Stimulated activated naive CD4-positive, alpha-beta T cell treated with Interleukin-2 at 50 U/mL for 16 hours (primary cell): ENCODE measurements around the gene EFHD1.
"Not testable (repeated sequence)": the region's sequence is repeated elsewhere in the genome, so short reads cannot be mapped to it uniquely, and the experiment has no call there.

Experiments
- DNase-seq: peaks from one replicate; lab custom pipeline; 2025; lab: John Stamatoyannopoulos, UW

Gene EFHD1

DNA sequence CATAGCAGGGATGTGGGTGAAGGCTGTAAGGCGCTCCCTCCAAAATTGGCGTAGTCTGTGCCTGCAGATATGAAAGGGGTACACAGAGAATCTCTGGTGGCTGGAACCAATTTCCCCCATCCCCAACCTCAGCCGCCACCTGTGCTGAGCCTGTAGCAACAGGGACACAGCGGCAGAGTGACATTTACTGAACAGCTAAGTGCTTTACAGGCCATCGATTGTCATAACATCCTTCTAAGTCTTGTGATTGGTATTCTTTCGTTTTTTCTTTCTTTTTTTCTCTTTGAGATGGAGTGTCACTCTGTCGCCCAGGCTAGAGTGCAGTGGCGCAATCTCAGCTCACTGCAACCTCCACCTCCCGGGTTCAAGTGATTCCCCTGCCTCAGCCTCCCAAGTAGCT is 12.2 kb upstream of the EFHD1 start:
- no peak for DNase-seq

- DNase-seq = no peak
These were observed 10.8 kb upstream of the EFHD1 start for GRCh38 chr2:232622563-232622962.

DNA sequence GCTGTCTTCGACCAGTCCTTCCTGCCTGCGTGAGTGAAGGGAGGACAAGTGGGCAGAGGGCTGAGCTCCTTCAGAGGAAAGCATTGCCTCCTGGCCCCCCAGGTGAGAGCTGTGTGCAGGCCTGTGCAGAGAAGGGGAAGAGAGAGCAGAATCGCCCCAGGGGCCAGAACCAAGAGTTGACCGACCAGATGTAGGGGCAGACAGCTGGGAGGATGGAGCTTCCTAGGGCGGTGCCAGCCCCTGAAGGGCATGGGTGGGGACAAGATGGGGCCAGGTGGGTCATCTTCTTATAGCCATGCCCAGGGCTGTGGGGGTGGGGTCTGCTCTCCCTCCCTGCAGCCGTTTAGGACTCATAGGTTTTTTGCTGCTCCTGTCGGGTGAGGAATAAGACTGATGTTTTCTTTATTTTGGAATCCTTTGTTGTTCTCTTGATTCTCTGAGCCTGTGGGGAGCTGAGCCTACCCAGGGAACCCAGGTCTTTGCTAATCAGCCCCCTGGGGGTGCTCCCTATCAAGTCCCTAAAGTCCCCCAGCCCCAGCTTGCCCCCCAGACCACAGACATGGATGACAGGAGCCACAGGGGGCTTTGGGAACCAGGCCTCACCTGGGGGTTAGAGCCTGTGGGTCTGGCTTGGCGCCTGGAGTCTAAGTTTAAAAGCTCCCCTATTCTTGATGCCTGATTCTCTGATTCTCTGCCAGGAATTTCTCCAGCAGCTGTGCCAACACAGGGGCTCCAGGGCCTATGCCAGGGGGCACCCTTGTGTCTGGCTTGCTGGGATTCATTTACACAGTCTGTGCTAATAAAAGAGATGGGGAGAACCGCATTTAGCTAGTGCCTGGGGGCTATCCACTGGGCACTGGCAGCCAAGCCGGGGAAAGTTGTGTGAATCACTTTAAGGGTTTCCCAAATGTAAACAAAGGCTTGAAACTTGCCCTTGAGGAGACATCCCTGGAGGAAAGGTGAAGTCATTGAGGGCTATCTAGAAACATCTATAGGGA is 9.3 kb upstream of the EFHD1 start:
- no peak for DNase-seq

GRCh38 chr2:232626584-232626983 is 6.8 kb upstream of the EFHD1 start:
- no peak for DNase-seq

- DNase-seq = no peak
These were observed 4.8 kb upstream of the EFHD1 start for GRCh38 chr2:232628466-232629128.

DNA sequence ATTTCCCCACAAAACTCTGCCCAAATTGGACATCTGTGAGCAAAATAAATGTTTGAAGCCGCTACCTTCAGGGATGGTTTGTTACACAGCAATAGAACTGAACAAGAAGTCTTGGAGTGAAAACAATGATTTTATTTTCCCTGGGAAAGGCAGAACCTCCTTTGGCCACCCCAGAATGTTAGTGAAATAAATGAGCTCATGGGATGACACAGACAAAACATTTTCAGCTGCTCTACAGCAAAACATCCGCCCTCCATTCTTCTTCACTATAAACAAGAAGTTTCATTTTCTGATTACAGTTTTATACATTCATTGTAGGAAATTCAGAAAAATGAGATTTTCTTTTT is 4.3 kb upstream of the EFHD1 start:
- DNase-seq = no peak

- DNase-seq = no peak
These were observed 1.0 kb upstream of the EFHD1 start for GRCh38 chr2:232632229-232632903.

DNA sequence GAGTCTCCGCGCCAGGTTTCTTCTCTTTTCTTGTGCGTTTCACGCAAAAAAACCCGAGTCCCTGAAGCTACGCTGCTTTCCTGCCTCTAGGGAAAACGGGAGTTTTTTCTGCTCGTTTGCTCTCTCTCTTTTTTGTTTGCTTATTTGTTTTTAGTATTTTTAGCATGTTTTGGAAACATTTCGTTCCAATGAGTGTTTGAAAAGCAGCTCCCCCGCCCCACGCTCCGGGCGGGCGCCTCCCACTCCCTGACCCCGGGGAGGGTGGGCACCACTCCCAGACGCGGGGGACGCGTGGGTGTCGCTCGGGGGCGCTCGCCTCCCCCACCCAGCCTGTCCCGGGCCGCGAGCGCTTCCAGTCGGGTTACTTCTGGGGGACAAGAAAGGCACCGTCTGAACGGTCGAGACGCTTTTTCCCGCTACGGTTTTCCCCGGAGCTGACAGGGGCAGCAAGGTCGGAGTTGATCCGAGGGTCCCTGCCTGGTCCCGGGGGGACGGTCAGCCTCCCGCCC is 446 bp upstream of the EFHD1 start:
- no peak for DNase-seq

DNA sequence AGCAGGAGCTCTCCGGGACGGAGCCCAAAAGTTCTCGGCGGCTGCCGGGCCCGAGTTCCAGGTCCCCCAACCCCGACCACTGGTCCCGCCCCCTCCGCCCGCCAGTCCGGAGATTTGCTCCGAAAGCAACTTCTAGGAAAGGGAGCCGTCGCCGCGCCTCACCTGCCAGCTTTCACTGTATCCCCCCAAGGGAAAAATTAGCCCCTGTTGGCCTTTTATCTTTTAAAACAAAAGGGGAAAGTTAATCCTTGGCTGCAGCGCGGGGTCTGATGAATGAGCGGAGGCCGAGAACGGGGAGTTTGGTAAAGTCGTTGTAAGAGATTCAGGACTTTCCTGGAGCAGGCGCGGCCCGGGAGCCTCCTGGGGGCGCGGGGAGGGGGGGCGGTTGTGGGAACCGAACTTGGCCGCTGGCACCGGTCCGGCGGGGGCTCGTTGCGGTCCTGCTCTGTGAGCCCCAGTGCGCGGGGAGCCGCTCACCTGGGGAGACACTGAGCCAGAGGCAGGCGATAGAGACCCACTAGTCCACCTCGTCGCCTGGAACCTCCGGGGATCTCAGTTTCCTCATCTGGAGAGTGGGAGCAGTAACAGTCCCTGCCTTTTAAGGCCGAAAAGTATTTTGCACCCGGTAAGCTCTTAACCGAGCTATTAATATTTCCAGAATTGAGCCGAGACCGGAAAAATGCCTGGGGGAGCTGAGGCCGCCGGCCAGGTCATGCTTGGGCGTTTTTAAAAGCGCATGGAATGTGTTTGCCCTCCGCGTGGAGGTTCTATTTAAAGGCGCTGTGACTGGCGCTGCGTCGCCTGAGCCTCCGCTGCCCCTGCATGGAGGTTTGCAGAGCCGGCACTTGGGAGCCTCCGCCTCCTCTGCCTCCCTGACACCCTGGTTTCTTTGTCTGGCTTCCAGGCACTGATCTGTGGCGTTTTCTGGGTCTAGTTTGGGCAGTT is 1.1 kb downstream of the EFHD1 start:
- no peak for DNase-seq

DNA sequence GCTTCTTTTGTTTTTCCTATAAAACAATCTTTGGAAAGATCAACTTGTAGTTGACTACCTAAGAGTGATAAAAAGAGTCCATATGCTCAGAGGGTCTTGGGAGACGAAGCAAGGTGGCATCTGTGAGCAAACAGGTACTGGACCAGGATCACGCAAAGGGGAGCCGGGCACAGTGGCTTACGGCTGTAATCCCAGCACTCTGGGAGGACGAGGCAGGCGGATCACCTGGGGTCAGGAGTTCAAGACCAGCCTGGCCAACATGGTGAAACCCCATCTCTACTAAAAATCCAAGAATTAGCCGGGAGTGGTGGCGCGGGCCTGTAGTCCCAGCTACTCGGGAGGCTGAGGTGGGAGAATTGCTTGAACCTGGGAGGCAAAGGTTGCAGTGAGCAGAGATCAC is 2.0 kb downstream of the EFHD1 start:
- not testable (repeated sequence) for DNase-seq

DNA sequence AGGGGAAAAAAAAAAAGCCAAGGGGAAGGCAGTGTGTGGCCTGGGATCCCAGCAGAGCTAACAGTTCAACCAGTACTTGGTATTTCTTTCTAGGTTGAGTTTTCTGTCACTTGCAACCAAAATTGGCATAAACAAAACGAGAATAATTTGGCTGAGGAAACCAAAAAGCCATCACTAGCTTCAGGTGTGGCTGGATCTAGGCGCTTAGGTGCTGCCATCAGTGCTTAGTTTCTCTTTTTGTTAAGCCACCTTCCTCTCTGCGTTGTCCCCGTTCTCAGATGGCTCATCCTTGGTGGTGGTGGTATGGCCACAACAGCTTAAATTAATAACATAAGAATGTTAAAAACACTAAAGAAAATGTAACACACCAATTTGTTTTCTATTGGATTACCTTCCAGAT is 2.4 kb downstream of the EFHD1 start:
- DNase-seq = no peak

GRCh38 chr2:232636788-232637420 is 3.5 kb downstream of the EFHD1 start:
- DNase-seq = no peak

GRCh38 chr2:232637866-232638583 is 4.6 kb downstream of the EFHD1 start:
- DNase-seq = no peak

- no peak for DNase-seq
These were observed 7.9 kb downstream of the EFHD1 start for GRCh38 chr2:232641153-232641848.

GRCh38 chr2:232643147-232643425 is 9.7 kb downstream of the EFHD1 start:
- DNase-seq = no peak

DNA sequence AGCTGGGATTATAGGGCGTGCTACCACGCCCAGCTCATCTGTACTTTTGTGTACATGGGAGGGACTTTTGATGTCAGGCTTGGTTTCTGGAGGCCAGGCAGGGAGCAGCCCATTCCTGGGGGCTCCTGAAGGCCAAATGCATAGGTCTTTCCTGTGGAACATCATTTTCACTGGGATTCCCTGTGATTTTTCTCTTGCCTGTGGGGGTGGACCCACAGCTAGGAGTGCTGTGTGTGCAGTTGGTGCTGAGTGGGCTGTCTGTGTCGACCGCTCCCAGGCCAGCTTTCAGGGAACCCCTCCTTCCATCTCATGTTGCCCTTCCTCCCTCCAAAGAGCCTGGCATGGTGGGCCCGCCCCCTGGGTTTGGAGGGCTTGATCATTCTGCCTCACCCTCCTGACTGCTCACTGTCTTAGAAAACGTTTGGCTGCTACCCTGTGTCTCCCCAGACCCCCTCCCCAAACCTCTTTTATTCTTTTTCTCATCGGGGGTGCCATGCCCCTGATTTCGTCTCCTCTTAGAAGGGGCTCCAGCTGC is 10.5 kb downstream of the EFHD1 start:
- no peak for DNase-seq

- no peak for DNase-seq
These were observed 11.7 kb downstream of the EFHD1 start for GRCh38 chr2:232645061-232645460.

DNA sequence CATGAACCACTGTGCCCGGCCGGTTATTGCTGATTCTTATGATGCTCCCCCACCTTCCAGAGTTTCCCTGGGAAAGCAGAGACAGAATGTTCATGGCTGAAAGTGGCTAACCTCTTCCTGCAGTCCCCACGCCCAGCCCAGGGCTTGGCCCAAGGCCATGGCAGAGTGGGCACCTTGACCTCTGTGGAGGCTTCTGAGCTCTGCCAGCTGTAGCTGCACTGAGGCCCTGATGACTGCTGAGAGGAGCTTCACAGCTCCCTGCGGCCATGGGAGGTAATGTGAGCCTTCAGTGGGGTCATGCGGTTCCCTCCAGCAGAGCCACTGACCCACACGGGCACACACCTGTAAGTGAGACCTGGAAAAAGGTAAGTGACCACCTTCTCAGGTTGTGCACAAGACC is 13.3 kb downstream of the EFHD1 start:
- DNase-seq = no peak

DNA sequence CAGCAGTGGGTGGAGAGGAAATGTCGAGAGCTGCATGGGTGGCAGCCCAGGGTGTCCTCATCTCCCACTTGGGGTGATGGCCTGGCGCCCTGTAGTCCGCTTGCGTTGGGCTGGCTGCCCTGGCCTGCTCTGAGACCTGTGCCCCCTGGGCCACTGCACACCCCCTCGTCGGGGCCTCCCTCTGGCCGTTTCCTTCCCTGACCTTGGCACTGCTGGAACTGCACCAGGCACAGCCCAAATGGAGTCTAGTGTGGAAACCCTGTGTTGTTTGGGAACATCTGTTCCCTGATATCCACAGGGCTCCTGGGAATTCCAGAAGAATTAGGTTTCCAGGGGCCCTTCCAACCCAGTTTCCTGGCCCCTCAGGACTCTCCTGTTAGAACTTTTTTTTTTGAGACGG is 13.9 kb downstream of the EFHD1 start:
- DNase-seq = no peak

DNA sequence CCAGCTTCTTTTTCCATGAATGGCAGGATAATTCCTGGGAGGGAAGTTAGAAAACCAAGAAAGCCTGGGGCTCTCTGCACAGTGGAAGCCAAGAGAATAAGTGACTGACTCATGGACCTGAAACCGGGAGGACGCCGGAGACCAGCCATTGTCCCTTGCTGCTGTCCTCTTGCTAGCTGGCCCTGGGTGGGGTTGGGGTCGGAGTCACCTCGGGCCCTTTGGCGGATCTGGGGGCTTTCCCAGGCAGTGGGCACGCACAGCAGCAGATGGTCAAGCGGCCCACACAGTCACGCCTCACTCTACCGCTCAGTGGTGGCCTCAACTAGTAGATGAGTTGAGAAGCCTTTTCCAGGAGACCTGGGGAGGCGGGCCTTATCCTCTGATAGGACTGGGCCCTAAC is 15.6 kb downstream of the EFHD1 start:
- no peak for DNase-seq
